Measurements from ENCODE around the gene ODAD3.

DNA sequence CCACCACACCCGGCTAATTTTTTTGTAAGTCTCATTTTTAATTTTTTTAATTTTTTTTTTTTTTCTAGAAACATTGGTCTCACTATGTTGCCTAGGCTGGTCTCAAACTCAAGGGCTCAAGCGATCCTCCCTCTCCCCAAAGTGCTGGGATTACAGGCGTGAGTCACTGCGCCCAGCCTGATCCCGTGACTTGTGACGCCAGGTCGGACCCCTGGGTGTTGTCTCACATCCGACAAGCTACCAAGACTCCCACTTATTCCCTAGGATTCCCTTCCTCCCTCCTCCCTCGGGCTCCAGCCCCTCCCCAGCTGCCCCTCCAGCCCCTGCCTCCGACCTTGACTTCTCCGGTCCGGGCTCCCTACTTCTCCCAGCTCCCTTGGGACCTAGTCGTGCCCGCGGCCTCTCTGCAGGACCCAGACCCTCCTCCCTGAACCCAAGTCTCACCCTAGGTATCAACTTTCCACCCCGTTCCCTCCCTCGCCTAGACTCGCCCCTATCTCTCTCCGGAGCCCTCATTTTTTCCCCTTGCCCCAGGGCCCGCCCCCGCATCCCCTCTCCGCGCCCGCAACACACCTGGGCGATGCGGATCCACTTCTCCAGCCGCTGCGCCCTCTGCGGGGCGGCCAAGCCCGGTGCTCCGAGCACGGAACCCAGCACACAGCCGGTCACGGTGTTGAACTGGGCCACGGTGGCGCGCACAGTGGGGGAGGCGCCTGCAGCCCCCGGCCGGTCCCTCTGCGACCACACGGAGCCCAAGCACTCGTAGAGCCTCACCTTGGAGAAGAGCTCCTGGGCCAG lies 28.9 kb downstream of the ODAD3 start:
- TF ChIP-seq, protein P1, sequence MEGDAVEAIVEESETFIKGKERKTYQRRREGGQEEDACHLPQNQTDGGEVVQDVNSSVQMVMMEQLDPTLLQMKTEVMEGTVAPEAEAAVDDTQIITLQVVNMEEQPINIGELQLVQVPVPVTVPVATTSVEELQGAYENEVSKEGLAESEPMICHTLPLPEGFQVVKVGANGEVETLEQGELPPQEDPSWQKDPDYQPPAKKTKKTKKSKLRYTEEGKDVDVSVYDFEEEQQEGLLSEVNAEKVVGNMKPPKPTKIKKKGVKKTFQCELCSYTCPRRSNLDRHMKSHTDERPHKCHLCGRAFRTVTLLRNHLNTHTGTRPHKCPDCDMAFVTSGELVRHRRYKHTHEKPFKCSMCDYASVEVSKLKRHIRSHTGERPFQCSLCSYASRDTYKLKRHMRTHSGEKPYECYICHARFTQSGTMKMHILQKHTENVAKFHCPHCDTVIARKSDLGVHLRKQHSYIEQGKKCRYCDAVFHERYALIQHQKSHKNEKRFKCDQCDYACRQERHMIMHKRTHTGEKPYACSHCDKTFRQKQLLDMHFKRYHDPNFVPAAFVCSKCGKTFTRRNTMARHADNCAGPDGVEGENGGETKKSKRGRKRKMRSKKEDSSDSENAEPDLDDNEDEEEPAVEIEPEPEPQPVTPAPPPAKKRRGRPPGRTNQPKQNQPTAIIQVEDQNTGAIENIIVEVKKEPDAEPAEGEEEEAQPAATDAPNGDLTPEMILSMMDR (IDR thresholded peaks at IDR 0.05; ENCODE audit: low read length): no peak
- TF ChIP-seq EZH2 (optimal IDR thresholded peaks at IDR 0.05; ENCODE audit: low read depth, low read length): no peak
- no peak for TF ChIP-seq EZH2phosphoT487 (IDR thresholded peaks at IDR 0.05; ENCODE audit: low read length)
